A549 (cell line): ENCODE data around the gene SYTL1. TPM values are rescaled to one million over a fixed set of nuclear protein-coding genes. Genes with fewer than 3 reads are reported as not detected.

Experiments
- ATAC-seq, 2 experiments: fragments of 200-7000 bp in 1 of 2; fragments of >200 bp in 1 of 2; cut with Nextera tagmentation in 1 of 2; cut with Tn5 transposase in 1 of 2; 3 replicates each; pipeline versions ENCODE4 v1.8.0 to v1.9.1; 2018 to 2020; ENCODE audit warnings: mild to moderate bottlenecking in 1 of 2, moderate library complexity in 1 of 2
- CTCF ChIA-PET: fragments of 300-600 bp; sonication (Branson Sonifier 250); formaldehyde crosslinking; extraction: SDS; loops from one replicate; lab custom pipeline; 2021; ENCODE audit warnings: antibody characterized with exemption, inconsistent platforms; lab: Yijun Ruan, JAX
- POLR2A ChIA-PET: fragments of 350-600 bp; formaldehyde crosslinking; extraction: SDS; loops from one replicate; lab custom pipeline; 2021; ENCODE audit warnings: antibody characterized with exemption, inconsistent platforms; lab: Yijun Ruan, JAX
- DNase-seq, 2 experiments: peaks; one replicate each; pipeline versions ENCODE4 v3.0.0 to v3.0.0-alpha.2; 2011 to 2016; ENCODE audit warnings: low read depth in 1 of 2, low spot score in 1 of 2
- FAIRE-seq: peaks from 2 replicates; lab custom pipeline; 2011; peaks lifted over from hg19 to GRCh38; lab: Jason Lieb, UNC
- H3K27ac ChIP-seq, 2 experiments: fragments of >200 bp; sonication (Bioruptor Twin); formaldehyde crosslinking; 3 replicates each; pipeline ENCODE4 v1.5.1; 2016 to 2017
- H3K4me1 ChIP-seq: fragments of >200 bp; sonication (Bioruptor Twin); formaldehyde crosslinking; 3 replicates; pipeline ENCODE4 v1.6.1; 2016
- H3K4me2 ChIP-seq: fragments of >200 bp; sonication (Bioruptor Twin); formaldehyde crosslinking; 3 replicates; pipeline ENCODE4 v1.6.1; 2016
- H3K4me3 ChIP-seq: fragments of >200 bp; sonication (Bioruptor Twin); formaldehyde crosslinking; 3 replicates; pipeline ENCODE4 v1.5.1; 2016
- H3K9me3 ChIP-seq: fragments of >200 bp; sonication (Bioruptor Twin); formaldehyde crosslinking; 3 replicates; pipeline ENCODE4 v1.6.1; 2016
- ATOH8 ChIP-seq: fragments of 250-450 bp; sonication (Bioruptor Pico); IDR thresholded peaks from 2 replicates; pipeline ENCODE4 v1.5.0; 2020; ENCODE audit warnings: low read depth, mild to moderate bottlenecking, moderate library complexity
- BHLHE40 ChIP-seq: IDR thresholded peaks from 2 replicates; pipeline ENCODE4 v1.6.1; 2012; ENCODE audit warnings: low read depth, low read length, inconsistent platforms
- CBX2 ChIP-seq: fragments of 200-600 bp; sonication (generic); IDR thresholded peaks from 2 replicates; pipeline ENCODE4 v1.6.1; 2016; ENCODE audit warnings: low read depth, mild to moderate bottlenecking, borderline replicate concordance
- CBX8 ChIP-seq: fragments of 200-600 bp; sonication (generic); IDR thresholded peaks from 2 replicates; pipeline ENCODE4 v1.6.1; 2016
- CEBPB ChIP-seq, 2 experiments: fragments of >200 bp in 1 of 2; sonication (Bioruptor Twin) in 1 of 2; formaldehyde crosslinking in 1 of 2; IDR thresholded peaks; 2 replicates each; pipeline ENCODE4 v1.6.1; 2012 to 2016
- CHD2 ChIP-seq: fragments of 150-350 bp; IDR thresholded peaks from 2 replicates; pipeline ENCODE4 v1.6.1; 2014; ENCODE audit warnings: low read length; ENCODE audit not compliant: partially characterized antibody
- E2F6 ChIP-seq: IDR thresholded peaks from 2 replicates; pipeline ENCODE4 v1.6.1; 2012; ENCODE audit warnings: low read depth, borderline replicate concordance
- EP300 ChIP-seq, 2 experiments: fragments of >200 bp; sonication (Bioruptor Twin); formaldehyde crosslinking; IDR thresholded peaks; 2 replicates in 1 of 2; 3 replicates in 1 of 2; pipeline ENCODE4 v1.6.1; 2016 to 2017
- ESRRA ChIP-seq: fragments of 150-350 bp; IDR thresholded peaks from 2 replicates; pipeline ENCODE4 v1.6.1; 2014; ENCODE audit warnings: mild to moderate bottlenecking, low read length, borderline replicate concordance
- GATA3 ChIP-seq: IDR thresholded peaks from 2 replicates; pipeline ENCODE4 v1.6.1; 2012; ENCODE audit warnings: borderline replicate concordance
- HEYL ChIP-seq: fragments of 250-450 bp; sonication (Bioruptor Pico); IDR thresholded peaks from 2 replicates; pipeline ENCODE4 v1.8.0; 2021; ENCODE audit warnings: mild to moderate bottlenecking, moderate library complexity
- HOXB5 ChIP-seq: fragments of 250-450 bp; sonication (Bioruptor Pico); IDR thresholded peaks from 2 replicates; pipeline ENCODE4 v1.5.0; 2020; ENCODE audit warnings: mild to moderate bottlenecking, moderate library complexity
- KDM5A ChIP-seq: fragments of 200-600 bp; sonication (generic); IDR thresholded peaks from 2 replicates; pipeline ENCODE4 v1.6.1; 2016; ENCODE audit warnings: antibody characterized with exemption, mild to moderate bottlenecking
- MAZ ChIP-seq: fragments of 150-350 bp; IDR thresholded peaks from 2 replicates; pipeline ENCODE4 v1.6.1; 2014; ENCODE audit warnings: antibody characterized with exemption, low read depth, low read length, borderline replicate concordance
- NFE2L2 ChIP-seq: fragments of 150-350 bp; conservative IDR thresholded peaks from 2 replicates; pipeline ENCODE4 v1.6.1; 2014; ENCODE audit warnings: low read length
- NPAS2 ChIP-seq: fragments of 250-450 bp; sonication (Bioruptor Pico); IDR thresholded peaks from 2 replicates; pipeline ENCODE4 v1.8.0; 2022; ENCODE audit warnings: mild to moderate bottlenecking, moderate library complexity, borderline replicate concordance
- NR3C1 ChIP-seq: fragments of >200 bp; sonication (Bioruptor Twin); formaldehyde crosslinking; IDR thresholded peaks from 3 replicates; pipeline ENCODE4 v1.6.1; 2017
- PBX3 ChIP-seq: IDR thresholded peaks from 2 replicates; pipeline ENCODE4 v1.6.1; 2012
- POLR2A ChIP-seq: IDR thresholded peaks from 2 replicates; pipeline ENCODE4 v1.6.1; 2012; ENCODE audit warnings: mild to moderate bottlenecking, low read length
- RARB ChIP-seq: fragments of 250-450 bp; sonication (Bioruptor Pico); IDR thresholded peaks from 2 replicates; pipeline ENCODE4 v1.8.0; 2021; ENCODE audit warnings: mild to moderate bottlenecking, moderate library complexity
- RCOR1 ChIP-seq: fragments of 150-350 bp; IDR thresholded peaks from 2 replicates; pipeline ENCODE4 v1.6.1; 2014; ENCODE audit warnings: antibody characterized with exemption, low read length, low read depth
- SMC3 ChIP-seq: fragments of >200 bp; sonication (Bioruptor Twin); formaldehyde crosslinking; IDR thresholded peaks from 3 replicates; pipeline ENCODE4 v1.6.1; 2018; ENCODE audit warnings: inconsistent platforms
- USF2 ChIP-seq: fragments of 450-650 bp; IDR thresholded peaks from 2 replicates; pipeline ENCODE4 v1.6.1; 2014; ENCODE audit warnings: antibody characterized with exemption
- ZC3H11A ChIP-seq: fragments of 450-650 bp; IDR thresholded peaks from 2 replicates; pipeline ENCODE4 v1.6.1; 2014; ENCODE audit warnings: antibody characterized with exemption, mild to moderate bottlenecking
- WGBS: methylation state at CpG from one replicate; pipeline ENCODE4 v1.1.6; 2017; ENCODE audit errors: missing lambda C conversion rate; 5-methylcytosine and 5-hydroxymethylcytosine counted together
- polyA plus RNA-seq, 4 experiments: library from polyadenylated mRNA; depleted of rRNA in 3 of 4; stranded (reverse); fragments of >200 nt; fragmentation: RNase III in 1 of 4; extraction: RNeasy Plus Mini Kit Qiagen cat#74134 plus additional on column Dnase treatment in 1 of 4; gene quantifications; 2 replicates in 3 of 4; 3 replicates in 1 of 4; pipeline ENCODE4 v1.2.3, GENCODE V29; 2011 to 2017

SYTL1 gene
- polyA plus RNA-seq, 2 of the 4 experiments (the other 2 are of a cell fraction), result 0.76 to 0.80 TPM

- no peak for TF ChIP-seq RARB (CRISPR knock-in tag)
- no peak for TF ChIP-seq NPAS2 (CRISPR knock-in tag)
- no peak for TF ChIP-seq E2F6
- TF ChIP-seq PBX3, result no peak
- Histone ChIP-seq H3K4me3 (no peak overlapping the region), H3K9me3 (no peaks in the 10 kb centered on the region), H3K27ac (no peak overlapping the region), H3K4me2 (no peak overlapping the region), H3K4me1 (peaks cover 14% of the 10 kb centered on the region; the same call in 1 of the 3 replicates)
- ATAC-seq (no peak), FAIRE-seq (no peak), DNase-seq (no peak)
- CTCF ChIA-PET, result interaction anchor here (1.0 to 12.1 kb wide), 4 partner anchors 10 to 55 kb away, joined by 3 to 134 read pairs (median 66); partner anchors contain the start of genes MAP3K6 and SYTL1
- 83% methylated on average over 4 of the region's 8 CpGs for WGBS
- POLR2A ChIA-PET, result no interaction called here
Observed at GRCh38 chr1:27351541-27352107, 9.8 kb downstream of the SYTL1 start.

GRCh38 chr1:27353166-27353565, 11.3 kb downstream of the SYTL1 start:
- peaks cover 10% of the 10 kb centered on the region; the same call in 1 of the 3 replicates for H3K4me1 ChIP-seq
- TF ChIP-seq NR3C1 (no peak), EP300 (IDR thresholded peaks at IDR 0.05) (no peak), MAZ (no peak)
- no peak for DNase-seq

GRCh38 chr1:27353629-27354028, 11.8 kb downstream of the SYTL1 start:
- no peak overlapping the region for H3K4me2 ChIP-seq
- H3K4me3 ChIP-seq, result no peak overlapping the region
- peaks cover 9% of the 10 kb centered on the region; the same call in 1 of the 3 replicates for H3K4me1 ChIP-seq
- ATAC-seq (no peak), DNase-seq (no peak), FAIRE-seq (no peak)
- ChIA-PET POLR2A (interaction anchor here (0.6 kb wide), 1 partner anchor 317 kb away, joined by 4 read pairs; no protein-coding TSS in a partner anchor), CTCF (interaction anchor here (1.0 to 12.1 kb wide), 7 partner anchors 9 to 203 kb away, joined by 3 to 134 read pairs (median 3); partner anchors contain the start of genes CD164L2, MAP3K6 and SYTL1)
- H3K9me3 ChIP-seq, result no peaks in the 10 kb centered on the region
- 82% methylated on average over 3 of the region's 3 CpGs for WGBS
- H3K27ac ChIP-seq, result no peak overlapping the region
- TF ChIP-seq BHLHE40 (no peak), HEYL (CRISPR knock-in tag) (no peak), MAZ (no peak), CEBPB (IDR thresholded peaks at IDR 0.05) (no peak), ESRRA (no peak), USF2 (no peak), CBX2 (no peak), RCOR1 (no peak)

More at GRCh38 chr1:27353166-27353565, 11.3 kb downstream of the SYTL1 start:
- Histone ChIP-seq H3K27ac (no peak overlapping the region), H3K4me2 (no peak overlapping the region), H3K4me3 (no peak overlapping the region), H3K9me3 (no peaks in the 10 kb centered on the region)
- POLR2A ChIA-PET, result interaction anchor here (0.6 kb wide), 1 partner anchor 317 kb away, joined by 4 read pairs; no protein-coding TSS in a partner anchor
- CTCF ChIA-PET, result interaction anchor here (1.0 to 12.1 kb wide), 7 partner anchors 9 to 204 kb away, joined by 3 to 134 read pairs (median 3); partner anchors contain the start of genes MAP3K6 and SYTL1
- FAIRE-seq (no peak), ATAC-seq (no peak)
- 96% methylated on average over 5 of the region's 13 CpGs for WGBS

- WGBS, result 81% methylated on average over 5 of the region's 5 CpGs
- FAIRE-seq, result no peak
- ChIA-PET POLR2A (no interaction called here), CTCF (interaction anchor here (1.1 to 12.1 kb wide), 9 partner anchors 11 to 61 kb away, joined by 3 to 134 read pairs (median 13); partner anchors contain the start of genes CD164L2, MAP3K6 and SYTL1)
- no peaks in the 10 kb centered on the region for H3K4me1 ChIP-seq
- no peak overlapping the region for H3K4me2 ChIP-seq
- no peaks in the 10 kb centered on the region for H3K9me3 ChIP-seq
- no peak overlapping the region for H3K4me3 ChIP-seq
- no peak for ATAC-seq
- H3K27ac ChIP-seq, result no peak overlapping the region
- DNase-seq, result no peak
- TF ChIP-seq NFE2L2, result no peak
- no peak for TF ChIP-seq SMC3
- no peak for TF ChIP-seq NPAS2 (CRISPR knock-in tag)
- TF ChIP-seq CBX8, result no peak
- no peak for TF ChIP-seq ATOH8 (CRISPR knock-in tag)
- TF ChIP-seq ZC3H11A, result no peak
- TF ChIP-seq E2F6, result no peak
- no peak for TF ChIP-seq HOXB5 (CRISPR knock-in tag)
- no peak for TF ChIP-seq CHD2
- TF ChIP-seq RCOR1, result no peak
- TF ChIP-seq PBX3, result no peak
- no peak for TF ChIP-seq KDM5A
- TF ChIP-seq GATA3, result no peak
- no peak for TF ChIP-seq BHLHE40
- no peak for TF ChIP-seq POLR2A
Observed at GRCh38 chr1:27355683-27356082, 13.9 kb downstream of the SYTL1 start.
